Epithelial cell of proximal tubule (primary cell): Measurements from ENCODE around the gene B3GAT1. TPM values are rescaled to one million over a fixed set of nuclear protein-coding genes. Genes with fewer than 3 reads are reported as not detected.

Source experiments
- DNase-seq: peaks from one replicate; pipeline ENCODE4 v3.0.0-alpha.2; 2011; ENCODE audit warnings: low read depth
- H3K4me3 ChIP-seq: 2 replicates; pipeline ENCODE4 v1.5.1; 2011; ENCODE audit warnings: low read depth, mild to moderate bottlenecking, low read length
- CTCF ChIP-seq: conservative IDR thresholded peaks from 2 replicates; pipeline ENCODE4 v1.5.1; 2012; ENCODE audit warnings: low read depth, mild to moderate bottlenecking, low read length
- total RNA-seq: library from RNA; depleted of rRNA; stranded (reverse); fragments of >200 nt; gene quantifications from 2 replicates; pipeline ENCODE4 v1.2.3, GENCODE V29; 2015

Gene B3GAT1
- total RNA-seq, 1 donor from 2014 or later, result not detected

DNA sequence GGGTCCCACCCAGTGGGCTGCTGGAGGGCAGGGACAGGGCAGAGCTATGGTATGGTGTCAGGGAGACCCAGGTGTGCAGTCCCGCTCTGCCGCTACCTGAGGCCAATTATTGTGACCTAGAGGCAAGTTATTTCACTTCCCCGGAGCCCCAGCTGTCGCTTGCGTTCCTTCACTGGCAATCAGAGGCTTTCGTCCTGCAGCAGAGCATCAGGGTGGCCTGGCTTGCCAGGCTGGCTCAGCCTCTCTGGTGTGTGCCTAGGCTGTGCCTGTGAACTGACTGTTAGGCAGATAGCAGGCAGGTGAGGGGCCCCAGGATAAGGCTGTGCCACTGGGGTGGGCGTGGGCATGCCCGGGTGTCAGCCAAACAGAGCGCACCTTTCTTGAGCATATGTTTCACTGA lies 48.9 kb downstream of the B3GAT1 start:
- H3K4me3 ChIP-seq, result no peak overlapping the region
- no peak for DNase-seq
- TF ChIP-seq CTCF, result no peak

- no peak for TF ChIP-seq CTCF
- no peak overlapping the region for H3K4me3 ChIP-seq
- DNase-seq, result no peak
These were observed 49.7 kb downstream of the B3GAT1 start for GRCh38 chr11:134362192-134362901.

DNA sequence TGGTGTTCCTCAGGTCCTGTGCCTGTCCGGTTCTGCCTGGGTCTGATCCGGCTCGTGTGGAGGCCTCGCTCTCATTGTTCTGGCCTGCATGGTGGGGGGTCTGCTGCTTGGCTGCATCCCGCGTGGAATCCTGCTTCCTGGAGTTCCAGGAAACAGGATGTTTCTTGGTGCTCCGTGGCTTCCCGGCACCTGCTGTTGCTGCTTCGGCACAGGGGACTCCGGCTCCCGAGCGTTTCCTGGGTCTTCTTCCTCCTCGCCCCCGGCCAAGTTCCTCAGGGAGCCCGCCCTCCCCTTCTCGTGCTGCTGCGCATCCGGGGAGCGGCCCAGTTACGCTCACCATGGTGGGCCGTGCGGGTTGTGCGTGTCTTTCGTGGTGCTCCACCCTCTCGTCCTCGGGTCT lies 50.4 kb downstream of the B3GAT1 start:
- no peak overlapping the region for H3K4me3 ChIP-seq
- TF ChIP-seq CTCF, result no peak
- no peak for DNase-seq

DNA sequence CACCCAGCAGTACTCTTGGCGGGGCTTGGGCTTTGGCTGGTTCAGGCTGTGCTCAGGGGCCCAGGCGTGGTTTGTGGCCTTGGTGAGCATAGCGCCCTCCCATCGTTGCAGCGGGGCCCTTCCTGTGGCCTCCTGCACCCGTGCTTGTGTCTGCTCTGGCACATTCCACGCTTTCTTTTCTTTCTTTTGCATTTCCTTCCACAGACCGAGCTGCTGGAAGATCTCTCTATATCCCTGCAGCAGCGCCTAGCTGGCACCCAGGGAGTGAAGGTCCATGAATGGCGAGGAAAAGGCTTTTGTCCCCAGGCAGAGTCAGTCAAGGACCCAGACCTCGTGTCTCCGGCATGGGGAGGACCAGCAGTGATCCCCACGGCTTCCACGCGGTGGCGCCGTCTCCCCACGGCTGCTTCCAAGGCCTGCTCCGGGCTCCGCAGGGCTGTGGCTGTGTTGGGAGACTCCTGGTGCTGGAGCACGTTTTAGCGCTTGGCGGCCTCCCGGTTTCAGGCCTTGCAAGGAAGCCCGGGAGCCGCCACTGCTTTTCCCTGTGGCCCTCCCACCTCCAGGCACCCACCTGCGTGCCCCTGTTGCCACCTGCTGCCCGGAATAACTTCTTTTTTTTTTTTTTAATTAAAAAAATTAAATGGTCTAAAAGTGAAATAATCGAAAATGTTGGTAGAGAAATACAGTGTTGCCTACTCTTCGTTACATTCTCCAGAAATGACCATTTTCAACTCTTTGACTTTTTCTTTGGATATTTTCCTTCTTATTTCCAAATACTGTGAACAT lies 51.8 kb downstream of the B3GAT1 start:
- no peak overlapping the region for H3K4me3 ChIP-seq
- peak; percentile 3 for DNase-seq
- TF ChIP-seq CTCF, result peak; percentile 87

- no peak for TF ChIP-seq CTCF
- H3K4me3 ChIP-seq, result no peak overlapping the region
- no peak for DNase-seq
These were observed 52.4 kb downstream of the B3GAT1 start for GRCh38 chr11:134359646-134360045.

GRCh38 chr11:134358856-134359490 lies 53.1 kb downstream of the B3GAT1 start:
- no peak for TF ChIP-seq CTCF
- DNase-seq, result no peak
- H3K4me3 ChIP-seq, result no peak overlapping the region
